Left kidney (tissue), 2 donors: Measurements from ENCODE around the gene SRBD1. TPM values are rescaled to one million over a fixed set of nuclear protein-coding genes. Genes with fewer than 3 reads are reported as not detected.

Source experiments
- DNase-seq: peaks from one replicate; pipeline ENCODE4 v3.0.0-alpha.2; 2013
- polyA plus RNA-seq: library from polyadenylated mRNA; unstranded; fragments of 120-200 nt; gene quantifications from one replicate; pipeline ENCODE4 v1.2.1, GENCODE V29; 2013; ENCODE audit not compliant: insufficient read length

Gene SRBD1
- polyA plus RNA-seq, 1 donor, result 27.3 TPM

DNA sequence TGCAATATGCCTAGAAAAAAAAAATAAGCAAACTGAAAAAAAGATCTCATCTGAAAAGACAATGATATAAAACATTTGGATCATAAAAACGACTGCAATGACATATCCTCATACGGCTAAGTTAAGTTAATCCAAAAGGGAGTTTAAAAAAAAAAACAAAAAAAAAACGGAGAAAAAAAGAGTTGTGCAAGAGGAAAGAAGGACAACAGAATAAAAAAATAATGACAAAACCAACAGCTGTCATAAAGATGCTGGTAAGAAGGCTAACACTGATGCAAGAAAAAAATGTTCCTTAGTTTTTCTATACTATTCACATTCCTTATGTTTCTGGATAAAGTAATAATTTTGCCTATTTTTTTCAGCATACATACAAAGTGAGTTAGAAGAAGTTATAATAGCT is 192.5 kb downstream of the SRBD1 start:
- DNase-seq, result no peak

GRCh38 chr2:45415534-45416123 is 195.4 kb downstream of the SRBD1 start:
- DNase-seq, result no peak

DNA sequence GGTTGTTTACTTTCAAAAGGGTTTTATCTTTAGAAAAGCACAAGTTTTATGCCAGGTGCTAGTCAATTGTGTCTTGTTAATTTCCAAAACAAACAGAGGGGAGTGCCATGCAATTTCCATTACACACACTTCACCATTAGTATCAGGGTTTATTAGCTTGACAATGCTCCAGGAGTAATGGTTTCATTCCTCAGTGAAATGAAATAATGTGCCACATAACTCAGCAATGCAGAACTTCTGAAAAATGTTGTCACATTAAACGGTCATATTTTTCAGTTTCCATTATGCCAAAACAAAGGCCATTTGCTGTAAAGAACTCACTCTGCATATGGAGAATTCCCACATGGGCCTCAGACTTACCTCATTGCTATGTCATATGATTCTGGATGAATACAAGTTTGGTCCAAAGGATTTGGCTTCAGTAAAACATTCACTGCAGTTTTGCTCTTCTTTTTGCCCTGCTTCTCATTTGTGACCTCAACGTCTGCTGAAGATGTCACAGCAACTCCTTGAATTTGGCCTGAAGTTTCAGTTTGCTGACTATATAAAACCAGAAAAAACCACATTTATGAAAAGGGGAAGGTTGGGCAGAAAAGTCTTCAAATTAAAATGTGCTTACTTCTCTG is 198.2 kb downstream of the SRBD1 start:
- DNase-seq, result no peak

DNA sequence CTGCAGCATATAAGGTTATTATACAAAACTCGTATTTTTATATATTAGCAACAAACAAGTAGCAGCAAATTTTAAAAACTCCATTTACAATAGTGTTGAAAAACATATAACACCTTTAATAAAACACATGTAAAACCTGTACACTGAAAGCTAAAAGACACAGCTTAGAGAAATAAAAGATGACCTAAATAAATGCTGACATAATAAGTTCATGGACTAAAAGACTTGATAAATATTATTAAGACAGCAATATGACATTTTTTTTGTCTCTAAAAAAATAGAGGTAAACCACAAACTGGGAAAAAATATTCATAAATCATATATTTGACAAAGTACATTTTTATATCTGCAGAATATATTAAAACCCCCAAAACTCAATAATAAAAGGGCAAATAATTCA is 201.4 kb downstream of the SRBD1 start:
- no peak for DNase-seq

DNA sequence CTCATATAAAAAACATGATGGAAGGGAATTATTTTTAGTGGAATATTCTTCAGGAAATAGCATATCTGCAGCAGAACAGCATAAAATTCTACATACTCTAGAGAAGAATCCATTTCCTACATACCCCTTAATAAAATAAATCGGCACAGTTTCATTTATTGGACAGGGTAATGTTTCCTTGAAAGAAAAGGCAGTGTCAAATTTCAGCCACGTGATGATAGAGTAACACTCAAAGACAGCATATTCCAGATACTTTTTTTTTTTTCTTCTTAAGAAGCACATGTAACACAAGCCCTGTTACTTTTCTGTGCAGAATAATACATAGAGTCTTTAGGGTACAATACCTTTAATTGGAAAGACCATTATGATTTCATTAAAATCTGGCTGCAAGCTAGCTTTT is 204.4 kb downstream of the SRBD1 start:
- no peak for DNase-seq

- DNase-seq, result no peak
Measured at GRCh38 chr2:45404807-45405297, 206.2 kb downstream of the SRBD1 start.

DNA sequence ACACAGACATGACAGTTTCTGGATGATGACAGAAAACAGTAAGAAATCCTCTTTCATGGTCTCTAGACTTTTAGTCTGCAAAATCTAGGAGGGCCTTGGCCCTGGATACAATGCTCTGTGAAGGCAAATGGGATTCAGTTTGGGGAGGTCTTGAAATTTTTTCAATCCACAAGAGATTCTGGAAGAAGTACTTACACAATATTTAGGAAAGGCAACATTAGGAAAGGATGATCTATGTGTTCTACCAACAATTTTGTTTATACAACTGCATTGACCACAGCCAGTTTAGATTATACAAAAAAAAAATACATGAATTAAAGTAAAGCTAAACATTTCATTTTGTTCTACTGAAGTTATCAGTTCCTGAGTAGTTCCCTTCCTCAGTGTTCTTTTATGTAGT is 208.0 kb downstream of the SRBD1 start:
- DNase-seq, result no peak

- no peak for DNase-seq
Measured at GRCh38 chr2:45401431-45401922, 209.6 kb downstream of the SRBD1 start.

DNA sequence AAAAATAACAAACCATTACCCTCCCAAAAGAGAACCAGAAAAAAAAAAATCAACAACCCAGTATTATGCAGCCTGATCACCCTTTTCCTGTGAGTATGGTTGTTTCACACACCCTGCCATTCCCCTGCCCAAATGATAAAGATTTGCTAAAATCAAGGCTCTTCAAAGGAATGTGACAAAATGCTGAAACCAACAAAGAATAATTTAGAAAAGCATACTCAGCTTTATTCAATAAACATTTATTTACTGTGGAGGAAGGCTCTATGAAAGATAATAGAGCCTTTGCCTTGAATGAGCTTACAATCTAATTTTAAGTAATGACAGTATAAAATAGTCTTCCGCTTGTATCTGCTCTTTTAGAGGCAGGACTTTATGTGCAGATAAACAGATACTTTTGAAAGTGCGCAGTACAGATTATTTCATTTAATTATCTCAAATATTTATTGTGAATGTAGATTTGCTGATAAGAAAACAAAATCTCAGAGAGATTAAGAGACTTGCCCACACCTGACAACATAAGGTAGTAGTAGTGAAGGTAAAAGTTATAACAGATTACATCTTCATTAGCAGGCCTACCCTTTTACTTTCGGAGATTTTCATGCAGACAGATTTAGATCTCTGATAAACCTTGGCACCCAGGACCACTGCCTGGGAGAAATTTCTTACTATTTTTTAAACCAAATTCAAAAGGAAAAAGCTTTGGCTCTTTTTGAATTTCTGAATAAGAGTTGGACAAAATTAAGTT is 211.9 kb downstream of the SRBD1 start:
- DNase-seq, result no peak

DNA sequence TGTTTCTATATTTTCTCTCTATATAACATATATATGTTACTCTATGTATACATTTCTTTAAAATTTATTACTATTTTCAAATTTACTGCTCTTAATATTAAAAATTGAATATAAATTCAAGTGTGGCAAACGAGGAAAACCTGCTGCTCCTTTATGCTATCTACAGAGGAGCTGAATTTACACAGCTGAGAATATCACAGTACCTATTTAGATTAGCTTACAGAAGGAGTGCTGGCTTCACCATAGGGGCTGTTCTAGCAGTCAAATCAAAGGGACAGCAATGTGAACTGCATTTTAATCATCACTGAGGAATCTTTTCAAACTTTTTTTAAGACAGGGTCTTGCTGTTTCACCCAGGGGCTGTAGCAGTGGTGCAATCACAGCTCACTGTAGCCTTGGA is 213.8 kb downstream of the SRBD1 start:
- no peak for DNase-seq

DNA sequence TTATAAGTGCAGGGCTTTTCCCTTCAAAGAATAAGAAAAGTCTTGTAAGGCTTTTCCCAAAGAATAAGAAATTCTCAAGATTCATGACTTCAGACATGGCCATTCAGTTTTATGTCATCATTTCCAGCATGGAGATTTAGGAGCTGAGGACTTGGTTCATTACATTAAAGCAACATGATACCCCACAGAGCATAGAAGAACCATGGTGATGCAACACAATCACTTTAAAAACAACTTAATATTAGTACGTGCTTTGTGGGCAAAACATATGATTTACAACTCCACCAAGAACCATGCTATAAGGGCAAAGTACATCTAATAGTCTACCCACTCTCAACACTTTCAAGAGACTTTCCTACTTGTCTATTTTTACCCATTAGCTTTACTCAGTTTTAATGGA is 214.4 kb downstream of the SRBD1 start:
- DNase-seq, result peak; percentile 35

GRCh38 chr2:45394842-45395241 is 216.2 kb downstream of the SRBD1 start:
- DNase-seq, result no peak

DNA sequence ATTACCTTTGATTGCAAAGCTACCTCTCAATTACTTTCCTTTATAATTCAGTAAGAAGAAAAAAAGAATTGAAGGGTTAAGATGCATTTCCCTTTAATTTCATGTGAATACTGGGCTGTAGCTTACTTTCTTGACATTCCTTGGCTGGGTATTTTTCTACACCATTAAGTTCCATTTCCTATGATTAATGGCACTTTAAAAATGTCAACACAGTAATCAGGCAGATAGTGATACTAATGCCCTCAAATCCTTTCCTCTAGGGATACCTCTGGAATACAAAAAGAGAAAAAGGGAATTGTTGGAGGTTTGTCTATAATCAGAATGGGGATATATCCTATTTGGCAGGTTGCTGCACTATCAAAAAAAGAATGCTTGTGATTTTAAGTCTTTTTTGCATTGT is 216.9 kb downstream of the SRBD1 start:
- peak; percentile 61 for DNase-seq

- no peak for DNase-seq
Measured at GRCh38 chr2:45391866-45392265, 219.2 kb downstream of the SRBD1 start.

GRCh38 chr2:45390861-45391260 is 220.2 kb downstream of the SRBD1 start:
- no peak for DNase-seq

DNA sequence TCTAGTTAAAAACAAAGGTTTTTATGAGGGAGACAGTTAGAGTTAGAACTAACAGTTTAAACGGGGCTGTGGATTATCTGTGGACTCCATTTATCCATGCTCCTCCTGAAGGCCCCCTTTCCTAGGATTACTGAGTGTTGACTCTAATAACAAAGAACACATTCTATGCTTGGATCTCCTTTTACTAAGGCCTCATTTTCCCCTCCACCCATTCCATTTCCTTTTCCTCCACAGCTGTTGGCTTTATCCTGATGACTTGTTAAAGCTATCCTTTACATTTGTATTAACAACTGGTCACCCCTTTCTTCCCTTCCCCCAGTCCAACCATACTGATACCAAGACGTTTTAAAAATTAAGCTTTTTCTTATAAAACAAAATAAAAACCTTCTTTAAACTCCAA is 220.6 kb downstream of the SRBD1 start:
- no peak for DNase-seq

DNA sequence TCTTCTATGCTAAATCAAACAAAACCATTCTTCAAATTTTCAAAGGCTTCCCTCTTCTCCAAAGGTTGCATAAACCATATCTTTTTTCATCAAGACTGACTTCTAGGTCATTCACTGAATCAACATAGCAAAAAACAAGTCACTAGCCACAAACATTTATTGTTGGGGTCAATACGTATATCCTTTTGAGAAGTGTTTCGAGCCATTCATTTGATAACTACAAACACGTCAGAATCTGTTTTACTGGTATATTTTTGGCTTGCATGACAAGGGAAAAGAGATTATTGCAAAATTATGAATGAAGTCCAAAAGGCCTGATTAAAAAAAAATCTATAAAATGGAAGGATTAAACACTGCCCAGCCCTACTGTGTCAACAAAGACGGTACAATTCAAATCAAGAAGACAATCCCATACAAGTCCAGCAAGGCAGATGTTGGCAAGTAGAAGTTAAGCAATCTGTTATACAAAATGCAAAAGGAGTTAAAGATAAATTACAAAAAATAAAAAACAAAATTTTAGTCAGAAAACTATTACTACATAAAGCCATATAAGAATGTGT is 222.4 kb downstream of the SRBD1 start:
- no peak for DNase-seq

GRCh38 chr2:45382744-45383143 is 228.3 kb downstream of the SRBD1 start:
- DNase-seq, result no peak

GRCh38 chr2:45380131-45380836 is 230.8 kb downstream of the SRBD1 start:
- no peak for DNase-seq

DNA sequence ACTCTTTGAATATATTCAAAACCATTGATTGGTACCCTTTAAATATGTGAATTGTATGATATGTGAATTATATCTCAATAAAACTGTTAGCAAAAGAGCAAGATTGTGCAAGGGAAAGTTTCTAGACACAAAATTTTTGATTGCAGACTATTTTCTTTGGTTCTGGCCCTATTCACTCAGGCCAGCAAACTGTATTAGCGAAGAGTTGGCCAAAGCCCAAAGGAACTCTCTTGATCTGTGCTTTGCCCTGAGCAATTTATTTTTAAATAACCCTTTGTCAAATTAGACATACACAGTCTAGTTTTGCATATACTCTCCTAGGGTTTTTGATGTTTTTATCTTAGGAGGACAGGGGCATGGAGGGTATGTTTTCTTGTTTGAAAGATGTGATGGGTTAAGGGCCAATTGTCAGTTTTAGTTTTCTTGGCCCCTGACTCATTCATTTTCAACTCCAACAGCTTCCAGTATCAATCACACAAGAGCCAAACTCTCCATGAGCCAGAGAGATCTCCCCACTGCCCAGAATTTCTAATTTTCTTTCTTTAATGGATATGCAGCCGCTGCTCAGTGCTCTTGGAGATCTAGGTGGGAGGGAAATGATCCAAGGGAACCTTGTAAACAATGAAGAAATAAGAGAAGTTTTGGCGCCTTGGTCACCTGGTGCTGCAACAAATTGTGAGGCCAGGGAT is 231.5 kb downstream of the SRBD1 start:
- DNase-seq, result no peak

DNA sequence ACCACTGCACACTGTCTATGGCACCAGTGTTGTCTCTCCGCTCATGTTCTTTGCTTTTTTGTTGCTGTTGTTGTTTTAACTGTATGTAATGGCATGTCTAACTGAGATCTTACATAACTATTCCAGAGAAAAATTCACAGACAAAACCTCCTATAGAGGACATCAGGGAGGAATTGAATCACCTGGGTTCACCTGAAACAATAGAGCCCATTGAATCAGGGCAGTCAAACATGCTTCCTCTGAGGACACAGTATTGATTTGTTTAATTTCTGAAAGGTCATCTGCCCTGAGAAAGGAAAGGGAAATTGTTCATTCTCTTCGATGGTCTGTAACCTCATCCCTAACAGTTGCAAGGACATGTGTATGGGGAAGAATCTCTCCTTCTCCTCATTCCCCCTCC is 237.5 kb downstream of the SRBD1 start:
- no peak for DNase-seq

GRCh38 chr2:45370369-45370768 is 240.7 kb downstream of the SRBD1 start:
- no peak for DNase-seq
